ENCODE data around the gene SSTR5.

The SSTR5 gene

GRCh38 chr16:1040346-1040745 is 32.2 kb upstream of the SSTR5 start:
- DNase-seq (ENCODE audit: low read depth), result no peak

- DNase-seq (ENCODE audit: low read depth), result no peak
These were observed 30.4 kb upstream of the SSTR5 start for GRCh38 chr16:1042049-1042744.

GRCh38 chr16:1042866-1043265 is 29.7 kb upstream of the SSTR5 start:
- peak; percentile 8 for DNase-seq (ENCODE audit: low read depth)

- no peak for DNase-seq (ENCODE audit: low read depth)
These were observed 28.6 kb upstream of the SSTR5 start for GRCh38 chr16:1043881-1044451.

GRCh38 chr16:1044460-1045309 is 27.9 kb upstream of the SSTR5 start:
- no peak for DNase-seq (ENCODE audit: low read depth)

- no peak for DNase-seq (ENCODE audit: low read depth)
These were observed 27.1 kb upstream of the SSTR5 start for GRCh38 chr16:1045310-1045992.

GRCh38 chr16:1045993-1046911 is 26.3 kb upstream of the SSTR5 start:
- DNase-seq (ENCODE audit: low read depth), result no peak

- DNase-seq (ENCODE audit: low read depth), result no peak
These were observed 25.4 kb upstream of the SSTR5 start for GRCh38 chr16:1047123-1047522.

- DNase-seq (ENCODE audit: low read depth), result no peak
These were observed 24.7 kb upstream of the SSTR5 start for GRCh38 chr16:1047801-1048200.

- no peak for DNase-seq (ENCODE audit: low read depth)
These were observed 24.0 kb upstream of the SSTR5 start for GRCh38 chr16:1048442-1049112.

GRCh38 chr16:1049113-1049975 is 23.2 kb upstream of the SSTR5 start:
- DNase-seq (ENCODE audit: low read depth), result no peak

- DNase-seq (ENCODE audit: low read depth), result no peak
These were observed 22.6 kb upstream of the SSTR5 start for GRCh38 chr16:1049976-1050247.

- DNase-seq (ENCODE audit: low read depth), result no peak
These were observed 22.0 kb upstream of the SSTR5 start for GRCh38 chr16:1050516-1050915.

- DNase-seq (ENCODE audit: low read depth), result no peak
These were observed 21.6 kb upstream of the SSTR5 start for GRCh38 chr16:1050921-1051320.

GRCh38 chr16:1051446-1051845 is 21.1 kb upstream of the SSTR5 start:
- DNase-seq (ENCODE audit: low read depth), result no peak

- DNase-seq (ENCODE audit: low read depth), result no peak
These were observed 19.8 kb upstream of the SSTR5 start for GRCh38 chr16:1052721-1053120.

GRCh38 chr16:1053121-1053521 is 19.4 kb upstream of the SSTR5 start:
- DNase-seq (ENCODE audit: low read depth), result no peak

- no peak for DNase-seq (ENCODE audit: low read depth)
These were observed 18.7 kb upstream of the SSTR5 start for GRCh38 chr16:1053700-1054368.
